Hippocampal formation (tissue), 2 donors: ENCODE results near the gene ABCA4.
A peak's percentile ranks its signal among the peaks of the same experiment; 100 is the strongest.

Experiments used
- DNase-seq, 2 donors: peaks; one replicate each; lab custom pipeline; 2025; lab: John Stamatoyannopoulos, UW

The ABCA4 gene

GRCh38 chr1:94050675-94051074, 70.3 kb downstream of the ABCA4 start:
- no peak for DNase-seq

- DNase-seq = no peak
These were observed 70.7 kb downstream of the ABCA4 start for GRCh38 chr1:94050254-94050653.

GRCh38 chr1:94049791-94050190, 71.2 kb downstream of the ABCA4 start:
- DNase-seq = no peak

- no peak for DNase-seq
These were observed 72.4 kb downstream of the ABCA4 start for GRCh38 chr1:94048413-94049164.

GRCh38 chr1:94047949-94048348, 73.0 kb downstream of the ABCA4 start:
- DNase-seq = no peak

- DNase-seq = peak; percentile 39 to 46
These were observed 75.4 kb downstream of the ABCA4 start for GRCh38 chr1:94045465-94046056.

GRCh38 chr1:94044891-94045290, 76.1 kb downstream of the ABCA4 start:
- DNase-seq = no peak

- DNase-seq = no peak
These were observed 76.6 kb downstream of the ABCA4 start for GRCh38 chr1:94044290-94044790.

GRCh38 chr1:94043738-94044289, 77.1 kb downstream of the ABCA4 start:
- no peak for DNase-seq

- DNase-seq = no peak
These were observed 78.6 kb downstream of the ABCA4 start for GRCh38 chr1:94042388-94042787.

- no peak for DNase-seq
These were observed 80.9 kb downstream of the ABCA4 start for GRCh38 chr1:94039871-94040569.

- peak; percentile 36 to 48 for DNase-seq
These were observed 81.5 kb downstream of the ABCA4 start for GRCh38 chr1:94039514-94039870.

- DNase-seq = no peak
These were observed 82.4 kb downstream of the ABCA4 start for GRCh38 chr1:94038511-94038910.

GRCh38 chr1:94037392-94038229, 83.3 kb downstream of the ABCA4 start:
- DNase-seq = no peak

GRCh38 chr1:94036730-94037129, 84.2 kb downstream of the ABCA4 start:
- no peak for DNase-seq

- no peak for DNase-seq
These were observed 87.1 kb downstream of the ABCA4 start for GRCh38 chr1:94033849-94034248.

GRCh38 chr1:94032637-94033036, 88.3 kb downstream of the ABCA4 start:
- DNase-seq = no peak

GRCh38 chr1:94031591-94031990, 89.4 kb downstream of the ABCA4 start:
- DNase-seq = no peak

GRCh38 chr1:94031154-94031553, 89.8 kb downstream of the ABCA4 start:
- no peak for DNase-seq

GRCh38 chr1:94029130-94029993, 91.6 kb downstream of the ABCA4 start:
- DNase-seq = no peak
